Limb (tissue), 2 donors: Measurements from ENCODE around the gene POTEI.
A peak's percentile ranks its signal among the peaks of the same experiment; 100 is the strongest.
"Not testable (repeated sequence)": the region's sequence is repeated elsewhere in the genome, so short reads cannot be mapped to it uniquely, and the experiment has no call there.

Experiments used
- DNase-seq, 2 donors: peaks; one replicate each; pipeline ENCODE4 v3.0.0-alpha.2; 2016; ENCODE audit errors: extremely low spot score in 2 of 2

The POTEI gene

DNA sequence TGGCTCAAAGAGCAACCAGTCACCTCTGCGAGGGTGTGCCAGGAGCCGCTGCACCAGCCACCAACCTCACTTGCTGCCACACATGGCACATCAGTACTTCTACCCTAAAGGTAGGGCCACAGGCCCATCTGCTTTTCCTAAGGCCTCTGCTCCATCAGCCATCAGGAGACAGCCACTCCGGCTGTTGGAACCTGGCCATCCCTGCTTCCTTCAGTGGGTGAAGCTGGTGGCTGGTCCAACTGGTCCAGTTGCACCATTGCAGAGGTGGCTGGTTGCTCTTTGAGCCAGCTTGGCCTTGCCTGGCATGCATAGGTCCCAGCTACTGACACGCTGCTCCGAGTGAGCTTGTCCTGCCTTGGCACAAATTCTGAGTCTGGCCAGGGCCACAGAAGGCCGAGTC lies 53.7 kb downstream of the POTEI start:
- not testable (repeated sequence) for DNase-seq

DNA sequence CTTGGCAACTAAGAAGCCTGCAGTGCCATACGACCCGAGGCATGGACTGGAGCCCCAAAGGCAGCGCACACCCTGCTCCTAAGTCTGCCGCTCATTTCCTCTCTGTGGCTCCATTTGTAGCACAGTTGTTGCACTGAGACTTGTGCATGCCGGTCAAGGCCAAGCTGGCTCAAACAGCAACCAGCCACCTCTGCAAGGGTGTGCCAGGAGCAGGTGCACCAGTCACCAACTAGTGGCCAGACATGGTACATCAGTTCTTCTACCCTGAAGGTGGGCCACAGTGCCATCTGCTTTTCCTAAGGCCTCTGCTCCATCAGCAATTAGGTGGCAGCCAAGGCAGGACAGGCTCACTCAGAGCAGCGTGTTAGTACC lies 54.4 kb downstream of the POTEI start:
- not testable (repeated sequence) for DNase-seq

DNA sequence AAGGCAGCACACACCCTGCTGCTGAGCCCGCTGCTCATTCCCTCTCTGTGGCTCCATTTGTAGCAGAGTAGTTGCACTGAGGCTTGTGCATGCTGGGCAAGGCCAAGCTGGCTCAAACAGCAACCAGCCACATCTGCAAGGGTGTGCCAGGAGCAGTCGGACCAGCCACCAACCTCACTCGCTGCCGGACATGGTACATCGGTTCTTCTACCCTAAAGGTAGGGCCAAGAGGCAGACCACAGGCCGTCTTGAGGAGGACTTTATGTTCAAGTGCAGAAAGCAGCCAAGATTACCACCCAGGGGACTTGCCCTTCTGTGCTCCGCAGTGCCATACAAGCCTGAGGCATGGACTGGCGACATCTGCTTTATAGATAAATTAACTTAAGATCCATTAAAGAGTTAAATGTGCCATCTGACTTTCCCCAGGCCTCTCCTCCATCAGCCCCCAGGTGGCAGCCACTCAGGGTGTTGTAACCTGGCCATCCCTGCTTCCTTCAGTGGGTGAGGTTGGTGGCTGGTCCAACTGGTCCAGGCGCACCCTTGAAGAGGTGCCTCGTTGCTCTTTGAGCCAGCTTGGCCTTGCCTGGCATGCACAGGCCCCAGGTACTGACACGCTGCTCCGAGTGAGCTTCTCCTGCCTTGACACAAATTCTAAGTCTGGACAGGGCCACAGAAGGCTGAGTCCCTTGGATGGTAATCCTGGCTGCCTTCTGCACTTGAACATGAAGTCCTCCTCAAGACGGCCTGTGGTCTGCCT lies 55.0 kb downstream of the POTEI start:
- peak in 1 of 2 donors; percentile 7 for DNase-seq

DNA sequence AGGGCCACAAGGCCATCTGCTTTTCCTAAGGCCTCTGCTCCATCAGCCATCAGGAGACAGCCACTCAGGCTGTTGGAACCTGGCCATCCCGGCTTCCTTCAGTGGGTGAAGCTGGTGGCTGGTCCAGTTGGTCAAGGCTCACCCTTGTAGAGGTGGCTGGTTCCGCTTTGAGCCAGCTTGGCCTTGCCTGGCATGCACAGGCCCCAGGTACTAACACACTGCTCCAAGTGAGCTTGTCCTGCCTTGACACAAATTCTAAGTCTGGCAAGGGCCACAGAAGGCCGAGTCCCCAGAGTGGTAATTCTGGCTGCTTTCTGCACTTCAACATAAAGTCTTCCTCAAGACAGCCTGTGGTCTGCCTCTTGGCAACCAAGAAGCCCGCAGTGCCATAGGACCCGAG lies 56.2 kb downstream of the POTEI start:
- not testable (repeated sequence) for DNase-seq

DNA sequence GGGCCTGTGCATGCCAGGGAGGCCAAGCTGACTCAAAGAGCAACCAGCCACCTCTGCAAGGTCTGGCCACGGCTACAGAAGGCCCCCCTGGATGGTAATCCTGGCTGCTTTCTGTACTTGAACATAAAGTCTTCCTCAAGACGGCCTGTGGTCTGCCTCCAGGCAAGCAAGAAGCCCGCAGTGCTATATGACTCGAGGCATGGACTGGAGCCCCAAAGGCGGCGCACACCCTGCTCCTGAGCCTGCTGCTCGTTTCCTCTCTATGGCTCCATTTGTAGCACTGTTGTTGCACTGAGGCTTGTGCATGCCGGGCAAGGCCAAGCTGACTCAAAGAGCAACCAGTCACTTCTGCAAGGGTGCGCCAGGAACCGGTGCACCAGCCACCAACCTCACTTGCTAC lies 57.3 kb downstream of the POTEI start:
- not testable (repeated sequence) for DNase-seq

DNA sequence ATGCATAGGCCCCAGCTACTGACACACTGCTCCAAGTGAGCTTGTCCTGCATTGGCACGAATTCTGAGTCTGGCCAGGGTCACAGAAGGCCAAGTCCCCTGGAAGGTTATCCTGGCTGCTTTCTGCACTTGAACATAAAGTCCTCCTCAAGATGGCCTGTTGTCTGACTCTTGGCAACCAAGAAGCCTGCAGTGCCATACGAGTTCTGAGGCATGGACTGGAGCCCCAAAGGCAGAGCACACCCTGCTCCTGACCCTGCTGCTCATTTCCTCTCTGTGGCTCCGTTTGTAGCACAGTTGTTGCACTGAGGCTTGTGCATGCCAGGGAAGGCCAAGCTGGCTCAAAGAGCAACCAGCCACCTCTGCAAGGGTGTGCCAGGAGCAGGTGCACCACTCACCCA lies 57.9 kb downstream of the POTEI start:
- DNase-seq = not testable (repeated sequence)

DNA sequence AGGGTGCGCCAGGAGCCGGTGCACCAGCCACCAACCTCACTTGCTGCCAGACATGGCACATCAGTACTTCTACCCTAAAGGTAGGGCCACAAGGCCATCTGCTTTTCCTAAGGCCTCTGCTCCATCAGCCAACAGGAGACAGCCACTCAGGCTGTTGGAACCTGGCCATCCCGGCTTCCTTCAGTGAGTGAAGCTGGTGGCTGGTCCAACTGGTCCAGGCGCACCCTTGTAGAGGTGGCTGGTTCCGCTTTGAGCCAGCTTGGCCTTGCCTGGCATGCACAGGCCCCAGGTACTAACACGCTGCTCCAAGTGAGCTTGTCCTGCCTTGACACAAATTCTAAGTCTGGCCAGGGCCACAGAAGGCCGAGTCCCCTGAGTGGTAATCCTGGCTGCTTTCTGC lies 58.8 kb downstream of the POTEI start:
- not testable (repeated sequence) for DNase-seq

DNA sequence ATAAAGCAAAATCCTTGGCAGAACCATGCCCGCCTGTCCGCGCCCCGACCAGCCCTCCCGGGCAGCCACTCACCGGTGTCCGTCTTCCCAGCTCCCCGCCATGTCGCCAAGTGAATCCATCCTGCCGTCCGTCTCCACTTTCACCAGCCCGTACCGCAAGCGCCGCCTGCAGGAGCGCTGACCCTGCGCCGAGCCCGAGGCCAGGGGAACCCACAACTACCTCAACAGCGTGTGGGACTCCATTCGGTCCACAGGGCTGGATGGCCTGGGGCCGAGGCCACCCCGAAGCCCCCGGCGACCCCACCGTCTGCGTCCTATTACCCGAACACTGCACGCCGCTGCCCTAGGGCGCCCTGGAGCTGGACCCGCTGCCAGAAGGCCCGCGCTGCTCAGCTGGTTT lies 81.5 kb downstream of the POTEI start:
- peak; percentile 1 to 59 for DNase-seq

DNA sequence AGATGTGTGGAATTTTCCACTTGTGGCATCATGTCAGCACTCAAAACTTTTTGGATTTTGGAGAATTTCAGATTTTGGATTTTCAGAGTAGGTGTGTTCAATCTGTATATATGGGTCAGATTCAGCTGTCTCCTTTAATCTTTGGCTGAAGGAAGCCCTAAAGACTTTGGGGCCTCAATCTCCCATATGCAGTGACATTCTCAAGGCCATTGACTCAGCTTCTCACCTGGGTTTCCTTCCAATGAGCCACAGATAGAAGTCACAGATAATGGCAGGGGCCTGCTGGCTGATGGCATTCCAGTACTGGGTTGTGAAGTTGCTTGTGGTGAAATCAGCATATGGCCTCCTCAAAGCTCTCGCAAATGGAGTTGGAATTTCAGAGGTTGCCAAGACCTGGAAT lies 90.3 kb downstream of the POTEI start:
- DNase-seq = not testable (repeated sequence)

DNA sequence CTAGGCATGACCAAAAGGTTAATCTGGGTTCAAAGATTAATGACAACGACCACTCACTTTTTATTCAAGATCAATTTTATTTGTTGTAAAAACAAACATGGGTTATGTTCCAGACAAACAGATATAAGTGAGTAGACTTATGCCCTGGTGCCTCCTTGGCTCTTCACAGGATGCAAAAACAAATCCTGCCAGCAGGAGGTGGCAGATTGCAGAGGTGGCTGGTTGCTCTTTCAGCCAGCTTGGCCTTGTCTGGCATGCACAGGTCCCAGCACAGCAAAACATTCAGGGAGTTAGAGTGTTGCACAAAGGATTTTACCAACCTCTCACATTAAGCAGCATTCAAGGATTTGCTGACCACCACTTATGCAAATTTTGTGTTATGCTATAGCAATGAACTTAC lies 92.4 kb downstream of the POTEI start:
- DNase-seq = not testable (repeated sequence)
